ENCODE data around the gene HRC.
"Not testable (repeated sequence)": the region's sequence is repeated elsewhere in the genome, so short reads cannot be mapped to it uniquely, and the experiment has no call there.

Gene HRC

GRCh38 chr19:49148784-49149651 lies 6.2 kb downstream of the HRC start:
- peak overlapping the region; percentile 85 for H3K27ac ChIP-seq (ENCODE audit: low read depth, low read length)
- no peaks in the 10 kb centered on the region for H3K9me3 ChIP-seq (ENCODE audit: insufficient read depth, low read depth, low read length)
- 1% methylated on average over 49 of the region's 49 CpGs for WGBS
- 0 out of 2 replicates have a peak, but pooled peaks cover 7% of the 10 kb centered on the region for H3K4me1 ChIP-seq (ENCODE audit: insufficient read depth, low read length)
- H3K36me3 ChIP-seq (ENCODE audit: insufficient read depth, low read length): no peaks in the 10 kb centered on the region
- H3K27me3 ChIP-seq (ENCODE audit: insufficient read depth, low read length): peaks cover 17% of the 10 kb centered on the region
- H3K4me3 ChIP-seq (ENCODE audit: low read length): peak overlapping the region; percentile 91
- H3K9ac ChIP-seq (ENCODE audit: low read depth, low read length): peak overlapping the region; percentile 56

- H3K4me1 ChIP-seq (ENCODE audit: insufficient read depth, low read length): 0 out of 2 replicates have a peak, but pooled peaks cover 7% of the 10 kb centered on the region
- 80% methylated on average over 11 of the region's 11 CpGs for WGBS
- no peak overlapping the region for H3K27ac ChIP-seq (ENCODE audit: low read depth, low read length)
- no peaks in the 10 kb centered on the region for H3K9me3 ChIP-seq (ENCODE audit: insufficient read depth, low read depth, low read length)
- H3K9ac ChIP-seq (ENCODE audit: low read depth, low read length): no peak overlapping the region
- peak overlapping the region; percentile 91 for H3K4me3 ChIP-seq (ENCODE audit: low read length)
- H3K27me3 ChIP-seq (ENCODE audit: insufficient read depth, low read length): peaks cover 8% of the 10 kb centered on the region
- no peaks in the 10 kb centered on the region for H3K36me3 ChIP-seq (ENCODE audit: insufficient read depth, low read length)
Observed at GRCh38 chr19:49148044-49148682, 7.0 kb downstream of the HRC start.

GRCh38 chr19:49146408-49146770 lies 8.8 kb downstream of the HRC start:
- not testable (repeated sequence) for H3K9me3 ChIP-seq (ENCODE audit: insufficient read depth, low read depth, low read length); H3K36me3 ChIP-seq (ENCODE audit: insufficient read depth, low read length); H3K27me3 ChIP-seq (ENCODE audit: insufficient read depth, low read length); H3K4me1 ChIP-seq (ENCODE audit: insufficient read depth, low read length)
- Histone ChIP-seq H3K27ac (ENCODE audit: low read depth, low read length) (peak overlapping the region; percentile 50; the same call in 1 of the 2 replicates), H3K4me3 (ENCODE audit: low read length) (peak overlapping the region; percentile 55), H3K9ac (ENCODE audit: low read depth, low read length) (peak overlapping the region; percentile 45; the same call in 1 of the 2 replicates)
- 16% methylated on average over 7 of the region's 7 CpGs for WGBS

- no peaks in the 10 kb centered on the region for H3K9me3 ChIP-seq (ENCODE audit: insufficient read depth, low read depth, low read length)
- peak overlapping the region; percentile 50; the same call in 1 of the 2 replicates for H3K27ac ChIP-seq (ENCODE audit: low read depth, low read length)
- H3K4me1 ChIP-seq (ENCODE audit: insufficient read depth, low read length): 0 out of 2 replicates have a peak, but pooled peaks cover 7% of the 10 kb centered on the region
- H3K36me3 ChIP-seq (ENCODE audit: insufficient read depth, low read length): no peaks in the 10 kb centered on the region
- peak overlapping the region; percentile 55 for H3K4me3 ChIP-seq (ENCODE audit: low read length)
- peak overlapping the region; percentile 45; the same call in 1 of the 2 replicates for H3K9ac ChIP-seq (ENCODE audit: low read depth, low read length)
- H3K27me3 ChIP-seq (ENCODE audit: insufficient read depth, low read length): no peaks in the 10 kb centered on the region
- WGBS: 8% methylated on average over 30 of the region's 30 CpGs
Observed at GRCh38 chr19:49145573-49146407, 9.4 kb downstream of the HRC start.

GRCh38 chr19:49142866-49143335 lies 12.3 kb downstream of the HRC start:
- WGBS: 3% methylated on average over 21 of the region's 21 CpGs
- Histone ChIP-seq H3K4me1 (ENCODE audit: insufficient read depth, low read length) (0 out of 2 replicates have a peak, but pooled peaks cover 4% of the 10 kb centered on the region), H3K4me3 (ENCODE audit: low read length) (peak overlapping the region; percentile 78), H3K27ac (ENCODE audit: low read depth, low read length) (no peak overlapping the region), H3K27me3 (ENCODE audit: insufficient read depth, low read length) (no peaks in the 10 kb centered on the region), H3K9me3 (ENCODE audit: insufficient read depth, low read depth, low read length) (no peaks in the 10 kb centered on the region), H3K36me3 (ENCODE audit: insufficient read depth, low read length) (no peaks in the 10 kb centered on the region), H3K9ac (ENCODE audit: low read depth, low read length) (no peak overlapping the region; the same call in 1 of the 2 replicates)

- H3K9me3 ChIP-seq (ENCODE audit: insufficient read depth, low read depth, low read length): no peaks in the 10 kb centered on the region
- WGBS: 80% methylated on average over 5 of the region's 6 CpGs
- H3K4me1 ChIP-seq (ENCODE audit: insufficient read depth, low read length): no peaks in the 10 kb centered on the region
- no peaks in the 10 kb centered on the region for H3K27me3 ChIP-seq (ENCODE audit: insufficient read depth, low read length)
- H3K4me3 ChIP-seq (ENCODE audit: low read length): no peak overlapping the region
- no peak overlapping the region for H3K27ac ChIP-seq (ENCODE audit: low read depth, low read length)
- peaks cover 5% of the 10 kb centered on the region; the same call in 1 of the 2 replicates for H3K36me3 ChIP-seq (ENCODE audit: insufficient read depth, low read length)
- H3K9ac ChIP-seq (ENCODE audit: low read depth, low read length): no peak overlapping the region
Observed at GRCh38 chr19:49141352-49141751, 13.8 kb downstream of the HRC start.

GRCh38 chr19:49140951-49141350 lies 14.2 kb downstream of the HRC start:
- Histone ChIP-seq H3K4me3 (ENCODE audit: low read length) (no peak overlapping the region), H3K4me1 (ENCODE audit: insufficient read depth, low read length) (no peaks in the 10 kb centered on the region), H3K27ac (ENCODE audit: low read depth, low read length) (no peak overlapping the region), H3K27me3 (ENCODE audit: insufficient read depth, low read length) (no peaks in the 10 kb centered on the region), H3K9ac (ENCODE audit: low read depth, low read length) (no peak overlapping the region), H3K36me3 (ENCODE audit: insufficient read depth, low read length) (peaks cover 5% of the 10 kb centered on the region; the same call in 1 of the 2 replicates), H3K9me3 (ENCODE audit: insufficient read depth, low read depth, low read length) (no peaks in the 10 kb centered on the region)
- 84% methylated on average over 7 of the region's 7 CpGs for WGBS

- peaks cover 3% of the 10 kb centered on the region; the same call in 1 of the 2 replicates for H3K4me1 ChIP-seq (ENCODE audit: insufficient read depth, low read length)
- peaks cover 9% of the 10 kb centered on the region; the same call in 1 of the 2 replicates for H3K36me3 ChIP-seq (ENCODE audit: insufficient read depth, low read length)
- WGBS: 87% methylated on average over 10 of the region's 10 CpGs
- no peaks in the 10 kb centered on the region for H3K9me3 ChIP-seq (ENCODE audit: insufficient read depth, low read depth, low read length)
- no peak overlapping the region for H3K9ac ChIP-seq (ENCODE audit: low read depth, low read length)
- no peak overlapping the region for H3K4me3 ChIP-seq (ENCODE audit: low read length)
- no peaks in the 10 kb centered on the region for H3K27me3 ChIP-seq (ENCODE audit: insufficient read depth, low read length)
- no peak overlapping the region for H3K27ac ChIP-seq (ENCODE audit: low read depth, low read length)
Observed at GRCh38 chr19:49136771-49137171, 18.4 kb downstream of the HRC start.

- H3K36me3 ChIP-seq (ENCODE audit: insufficient read depth, low read length): peaks cover 9% of the 10 kb centered on the region; the same call in 1 of the 2 replicates
- no peak overlapping the region for H3K9ac ChIP-seq (ENCODE audit: low read depth, low read length)
- H3K27me3 ChIP-seq (ENCODE audit: insufficient read depth, low read length): no peaks in the 10 kb centered on the region
- H3K27ac ChIP-seq (ENCODE audit: low read depth, low read length): no peak overlapping the region
- no peak overlapping the region for H3K4me3 ChIP-seq (ENCODE audit: low read length)
- H3K9me3 ChIP-seq (ENCODE audit: insufficient read depth, low read depth, low read length): no peaks in the 10 kb centered on the region
- 91% methylated on average over 5 of the region's 5 CpGs for WGBS
- peaks cover 3% of the 10 kb centered on the region; the same call in 1 of the 2 replicates for H3K4me1 ChIP-seq (ENCODE audit: insufficient read depth, low read length)
Observed at GRCh38 chr19:49135686-49136085, 19.5 kb downstream of the HRC start.

GRCh38 chr19:49133621-49134454 lies 21.4 kb downstream of the HRC start:
- Histone ChIP-seq H3K9me3 (ENCODE audit: insufficient read depth, low read depth, low read length) (no peaks in the 10 kb centered on the region), H3K27ac (ENCODE audit: low read depth, low read length) (no peak overlapping the region), H3K4me1 (ENCODE audit: insufficient read depth, low read length) (peaks cover 6% of the 10 kb centered on the region), H3K36me3 (ENCODE audit: insufficient read depth, low read length) (peaks cover 9% of the 10 kb centered on the region; the same call in 1 of the 2 replicates), H3K27me3 (ENCODE audit: insufficient read depth, low read length) (no peaks in the 10 kb centered on the region), H3K9ac (ENCODE audit: low read depth, low read length) (no peak overlapping the region), H3K4me3 (ENCODE audit: low read length) (peak overlapping the region; percentile 31; the same call in 1 of the 2 replicates)
- WGBS: 92% methylated on average over 42 of the region's 42 CpGs
